GOT3 (cell line): ENCODE data around the gene PPP1R7.
A peak's percentile ranks its signal among the peaks of the same experiment; 100 is the strongest.

Experiments used
- DNase-seq: peaks from one replicate; lab custom pipeline; 2025; ENCODE audit warnings: mixed read lengths; lab: John Stamatoyannopoulos, UW

Gene PPP1R7

GRCh38 chr2:241139531-241140444 lies 10.5 kb upstream of the PPP1R7 start:
- no peak for DNase-seq

- no peak for DNase-seq
Measured at GRCh38 chr2:241140445-241140840, 9.8 kb upstream of the PPP1R7 start.

- no peak for DNase-seq
Measured at GRCh38 chr2:241141214-241141770, 9.0 kb upstream of the PPP1R7 start.

- DNase-seq: no peak
Measured at GRCh38 chr2:241142063-241142462, 8.2 kb upstream of the PPP1R7 start.

- no peak for DNase-seq
Measured at GRCh38 chr2:241142593-241142992, 7.7 kb upstream of the PPP1R7 start.

GRCh38 chr2:241146286-241146685 lies 4.0 kb upstream of the PPP1R7 start:
- no peak for DNase-seq

- no peak for DNase-seq
Measured at GRCh38 chr2:241147336-241147735, 2.9 kb upstream of the PPP1R7 start.

- DNase-seq: no peak
Measured at GRCh38 chr2:241148239-241148638, 2.0 kb upstream of the PPP1R7 start.

GRCh38 chr2:241148891-241149674 lies 1.2 kb upstream of the PPP1R7 start, which contains the start of gene PASK:
Gene PASK, minus strand, starts transcription at chr2:241149472. Its CDS starts 6,440 bp downstream, at chr2:241143032.
- DNase-seq: peak; percentile 70

GRCh38 chr2:241149675-241149924 lies 667 bp upstream of the PPP1R7 start:
- DNase-seq: no peak

- DNase-seq: no peak
Measured at GRCh38 chr2:241150660-241151530, 628 bp downstream of the PPP1R7 start.

GRCh38 chr2:241151934-241152660 lies 1.8 kb downstream of the PPP1R7 start:
- DNase-seq: no peak

- DNase-seq: no peak
Measured at GRCh38 chr2:241153616-241154015, 3.3 kb downstream of the PPP1R7 start.

GRCh38 chr2:241154915-241155314 lies 4.6 kb downstream of the PPP1R7 start:
- DNase-seq: no peak

- no peak for DNase-seq
Measured at GRCh38 chr2:241155936-241156335, 5.7 kb downstream of the PPP1R7 start.

- no peak for DNase-seq
Measured at GRCh38 chr2:241156971-241157441, 6.7 kb downstream of the PPP1R7 start.

- no peak for DNase-seq
Measured at GRCh38 chr2:241157841-241158545, 7.7 kb downstream of the PPP1R7 start.

- no peak for DNase-seq
Measured at GRCh38 chr2:241158546-241158900, 8.3 kb downstream of the PPP1R7 start.

- DNase-seq: no peak
Measured at GRCh38 chr2:241159116-241159515, 8.8 kb downstream of the PPP1R7 start.

- no peak for DNase-seq
Measured at GRCh38 chr2:241160318-241160717, 10.1 kb downstream of the PPP1R7 start.
